Muscle layer of colon (tissue), 2 donors: Measurements from ENCODE around the gene C2orf92.
"Not testable (repeated sequence)": the region's sequence is repeated elsewhere in the genome, so short reads cannot be mapped to it uniquely, and the experiment has no call there.

Experiments
- H3K27ac ChIP-seq: one replicate; pipeline ENCODE4 v1.7.0; 2013; ENCODE audit warnings: low read depth, mild to moderate bottlenecking, low read length, moderate library complexity
- H3K27me3 ChIP-seq, 2 donors: one replicate each; pipeline ENCODE4 v1.7.0; 2013; ENCODE audit warnings: low read length in 2 of 2, mild to moderate bottlenecking in 2 of 2; ENCODE audit not compliant: insufficient read depth in 2 of 2, control insufficient read depth in 1 of 2
- H3K36me3 ChIP-seq: one replicate; pipeline ENCODE4 v1.7.0; 2013; ENCODE audit warnings: mild to moderate bottlenecking, low read length; ENCODE audit not compliant: insufficient read depth
- H3K4me1 ChIP-seq: one replicate; pipeline ENCODE4 v1.7.0; 2013; ENCODE audit warnings: mild to moderate bottlenecking, low read length; ENCODE audit not compliant: insufficient read depth
- H3K4me3 ChIP-seq, 2 donors: one replicate each; pipeline ENCODE4 v1.7.0; 2013; ENCODE audit warnings: low read length in 2 of 2, low read depth in 1 of 2, mild to moderate bottlenecking in 1 of 2, moderate library complexity in 1 of 2
- H3K9ac ChIP-seq: one replicate; pipeline ENCODE4 v1.7.0; 2013; ENCODE audit warnings: low read length
- H3K9me3 ChIP-seq: one replicate; pipeline ENCODE4 v1.7.0; 2013; ENCODE audit warnings: mild to moderate bottlenecking, low read length
- donor health status: abdominal sarcoma.
- donor health status: Adenocarcinoma of cecum.

The C2orf92 gene

GRCh38 chr2:97669448-97669847 lies at the start of gene C2orf92:
Gene C2orf92, plus strand, starts transcription at chr2:97669713. Its CDS starts 76 bp downstream, at chr2:97669789.
- Histone ChIP-seq H3K4me1 (peaks cover 6% of the 10 kb centered on the region), H3K27me3 (no peaks in the 10 kb centered on the region), H3K36me3 (no peaks in the 10 kb centered on the region)

GRCh38 chr2:97620492-97620891 lies 49.0 kb upstream of the C2orf92 start:
- not testable (repeated sequence) for H3K9ac ChIP-seq, H3K27me3 ChIP-seq

More at GRCh38 chr2:97669448-97669847, at the start of gene C2orf92:
- H3K4me3 ChIP-seq = no peak within 1 kb of the TSS
- H3K9me3 ChIP-seq = no peaks in the 10 kb centered on the region
- no peak within 1 kb of the TSS for H3K9ac ChIP-seq
- H3K27ac ChIP-seq = no peak within 1 kb of the TSS

GRCh38 chr2:97622976-97623375 lies 46.5 kb upstream of the C2orf92 start:
- H3K9me3 ChIP-seq, H3K4me1 ChIP-seq, H3K27ac ChIP-seq, H3K9ac ChIP-seq, H3K4me3 ChIP-seq, H3K36me3 ChIP-seq, H3K27me3 ChIP-seq: not testable (repeated sequence)

More at GRCh38 chr2:97620492-97620891, 49.0 kb upstream of the C2orf92 start:
- H3K4me3 ChIP-seq, H3K27ac ChIP-seq, H3K4me1 ChIP-seq, H3K9me3 ChIP-seq, H3K36me3 ChIP-seq: not testable (repeated sequence)

GRCh38 chr2:97625354-97626048 lies 44.0 kb upstream of the C2orf92 start:
- H3K9ac ChIP-seq, H3K27me3 ChIP-seq, H3K27ac ChIP-seq, H3K36me3 ChIP-seq, H3K4me1 ChIP-seq, H3K9me3 ChIP-seq, H3K4me3 ChIP-seq: not testable (repeated sequence)

GRCh38 chr2:97626049-97626430 lies 43.5 kb upstream of the C2orf92 start:
- H3K36me3 ChIP-seq, H3K4me1 ChIP-seq, H3K9ac ChIP-seq, H3K9me3 ChIP-seq, H3K4me3 ChIP-seq, H3K27ac ChIP-seq, H3K27me3 ChIP-seq: not testable (repeated sequence)

- Histone ChIP-seq H3K27ac (no peak overlapping the region), H3K4me3 (no peak overlapping the region), H3K27me3 (no peaks in the 10 kb centered on the region), H3K36me3 (peaks cover 24% of the 10 kb centered on the region), H3K9ac (no peak overlapping the region), H3K4me1 (peaks cover 9% of the 10 kb centered on the region), H3K9me3 (no peaks in the 10 kb centered on the region)
Measured at GRCh38 chr2:97644023-97644717, 25.3 kb upstream of the C2orf92 start.

- H3K27ac ChIP-seq = peak overlapping the region; percentile 96
- no peaks in the 10 kb centered on the region for H3K27me3 ChIP-seq
- H3K4me1 ChIP-seq = peaks cover 9% of the 10 kb centered on the region
- peak overlapping the region; percentile 76 for H3K9ac ChIP-seq
- H3K9me3 ChIP-seq = no peaks in the 10 kb centered on the region
- H3K4me3 ChIP-seq = peak overlapping the region; percentile 49 to 91
- H3K36me3 ChIP-seq = peaks cover 30% of the 10 kb centered on the region
Measured at GRCh38 chr2:97645112-97645694, 24.3 kb upstream of the C2orf92 start.

GRCh38 chr2:97645695-97646629 lies 23.6 kb upstream of the C2orf92 start, which contains the start of gene COX5B:
Gene COX5B, plus strand, starts transcription at chr2:97646062. Its CDS starts 25 bp downstream, at chr2:97646087.
- H3K4me3 ChIP-seq = peak within 1 kb of the TSS; percentile 91 to 100
- H3K9me3 ChIP-seq = no peaks in the 10 kb centered on the region
- H3K9ac ChIP-seq = peak within 1 kb of the TSS; percentile 92
- H3K36me3 ChIP-seq = peaks cover 36% of the 10 kb centered on the region
- H3K4me1 ChIP-seq = peaks cover 9% of the 10 kb centered on the region
- peak within 1 kb of the TSS; percentile 100 for H3K27ac ChIP-seq
- no peaks in the 10 kb centered on the region for H3K27me3 ChIP-seq

- peaks cover 37% of the 10 kb centered on the region for H3K36me3 ChIP-seq
- H3K4me3 ChIP-seq = peak overlapping the region; percentile 91 to 100
- H3K27ac ChIP-seq = peak overlapping the region; percentile 2
- H3K4me1 ChIP-seq = peaks cover 9% of the 10 kb centered on the region
- peak overlapping the region; percentile 92 for H3K9ac ChIP-seq
- H3K27me3 ChIP-seq = no peaks in the 10 kb centered on the region
- H3K9me3 ChIP-seq = no peaks in the 10 kb centered on the region
Measured at GRCh38 chr2:97646977-97647376, 22.5 kb upstream of the C2orf92 start.

- H3K9me3 ChIP-seq = no peaks in the 10 kb centered on the region
- H3K27ac ChIP-seq = no peak overlapping the region
- H3K4me1 ChIP-seq = peaks cover 9% of the 10 kb centered on the region
- H3K36me3 ChIP-seq = peaks cover 50% of the 10 kb centered on the region
- H3K27me3 ChIP-seq = no peaks in the 10 kb centered on the region
- H3K9ac ChIP-seq = no peak overlapping the region
- no peak overlapping the region for H3K4me3 ChIP-seq
Measured at GRCh38 chr2:97651114-97651513, 18.4 kb upstream of the C2orf92 start.

- Histone ChIP-seq H3K27ac (no peak overlapping the region), H3K9me3 (no peaks in the 10 kb centered on the region), H3K9ac (no peak overlapping the region), H3K27me3 (no peaks in the 10 kb centered on the region), H3K4me3 (no peak overlapping the region), H3K4me1 (no peaks in the 10 kb centered on the region), H3K36me3 (peaks cover 54% of the 10 kb centered on the region)
Measured at GRCh38 chr2:97653473-97653872, 16.0 kb upstream of the C2orf92 start.
